Keratinocyte (primary cell): Measurements from ENCODE around the gene IL5RA. TPM values are rescaled to one million over a fixed set of nuclear protein-coding genes. Genes with fewer than 3 reads are reported as not detected.

Experiments used
- DNase-seq: peaks from one replicate; pipeline ENCODE4 v3.0.0-alpha.2; 2011; ENCODE audit warnings: low read depth, missing footprints, low spot score
- FAIRE-seq: peaks from 2 replicates; lab custom pipeline; 2011; peaks lifted over from hg19 to GRCh38; lab: Jason Lieb, UNC
- H2AFZ ChIP-seq: 2 replicates; pipeline ENCODE4 v1.6.0; 2012; ENCODE audit warnings: low read length, control low read depth, inconsistent platforms; ENCODE audit not compliant: control insufficient read depth
- H3K27ac ChIP-seq: 2 replicates; pipeline ENCODE4 v1.5.1; 2011; ENCODE audit warnings: low read length; ENCODE audit not compliant: control insufficient read depth, insufficient read depth
- H3K27me3 ChIP-seq: 3 replicates; pipeline ENCODE4 v1.6.0; 2011; ENCODE audit warnings: low read length; ENCODE audit not compliant: control insufficient read depth, insufficient read depth; ENCODE audit errors: extremely low read depth
- H3K36me3 ChIP-seq, 2 experiments: 2 replicates in 1 of 2; 3 replicates in 1 of 2; pipeline ENCODE4 v1.5.1; 2011; ENCODE audit warnings: low read length in 2 of 2, mild to moderate bottlenecking in 1 of 2; ENCODE audit not compliant: control insufficient read depth in 2 of 2, insufficient read depth in 2 of 2; ENCODE audit errors: extremely low read depth in 1 of 2
- H3K4me1 ChIP-seq: 3 replicates; pipeline ENCODE4 v1.5.1; 2011; ENCODE audit warnings: low read length; ENCODE audit not compliant: control insufficient read depth, insufficient read depth; ENCODE audit errors: extremely low read depth
- H3K4me2 ChIP-seq: 3 replicates; pipeline ENCODE4 v1.6.0; 2011; ENCODE audit warnings: low read depth, low read length; ENCODE audit not compliant: control insufficient read depth, insufficient read depth; ENCODE audit errors: extremely low read depth
- H3K4me3 ChIP-seq, 3 experiments: fragments of 200-600 bp in 1 of 3; sonication (generic) in 1 of 3; 2 replicates in 2 of 3; 3 replicates in 1 of 3; pipeline ENCODE4 v1.5.1; 2011 to 2016; ENCODE audit warnings: low read length in 3 of 3, mild to moderate bottlenecking in 3 of 3, control low read depth in 2 of 3, inconsistent platforms in 1 of 3, low read depth in 1 of 3, mixed read lengths in 1 of 3, mixed run types in 1 of 3, moderate library complexity in 1 of 3; ENCODE audit not compliant: control insufficient read depth in 2 of 3, insufficient read depth in 2 of 3; ENCODE audit errors: extremely low read depth in 1 of 3
- H3K79me2 ChIP-seq: 2 replicates; pipeline ENCODE4 v1.6.0; 2012; ENCODE audit warnings: low read length; ENCODE audit not compliant: control insufficient read depth, insufficient read depth
- H3K9ac ChIP-seq: 3 replicates; pipeline ENCODE4 v1.6.0; 2011; ENCODE audit warnings: low read length; ENCODE audit not compliant: control insufficient read depth, insufficient read depth; ENCODE audit errors: extremely low read depth
- H3K9me1 ChIP-seq: 3 replicates; pipeline ENCODE4 v1.6.0; 2011; ENCODE audit warnings: low read length; ENCODE audit not compliant: control insufficient read depth, insufficient read depth; ENCODE audit errors: extremely low read depth
- H3K9me3 ChIP-seq: 2 replicates; pipeline ENCODE4 v1.5.1; 2012; ENCODE audit warnings: low read depth, low read length; ENCODE audit not compliant: control insufficient read depth
- H4K20me1 ChIP-seq: 3 replicates; pipeline ENCODE4 v1.6.0; 2011; ENCODE audit warnings: low read length; ENCODE audit not compliant: control insufficient read depth, insufficient read depth; ENCODE audit errors: extremely low read depth
- EZH2 ChIP-seq: IDR thresholded peaks from one replicate; pipeline ENCODE4 v1.6.1; 2012; ENCODE audit warnings: inconsistent platforms, mild to moderate bottlenecking, low read length, moderate library complexity
- dilution Hi-C: fragments of 300-500 bp; cut with MboI; formaldehyde crosslinking; loops from one replicate; pipeline ENCODE4 v1.7.0; 2020; ENCODE audit warnings: low sequenced_read_pairs; ENCODE audit not compliant: extremely low pct_ligation_motif_present
- polyA plus RNA-seq, 5 experiments: library from polyadenylated mRNA; depleted of rRNA in 3 of 5; stranded (reverse) in 3 of 5; stranded (forward) in 1 of 5; unstranded in 1 of 5; fragments of >200 nt; gene quantifications; 1 replicate in 1 of 5; 2 replicates in 3 of 5; 3 replicates in 1 of 5; pipeline versions ENCODE4 v1.2.1 to v1.2.3, GENCODE V29; 2011 to 2012; ENCODE audit warnings: missing spikeins in 2 of 5, low read depth in 1 of 5, low replicate concordance in 1 of 5
- TF ChIP-seq, protein P1 (sequence below), 3 experiments: IDR thresholded peaks in 1 of 3; conservative IDR thresholded peaks in 1 of 3; optimal IDR thresholded peaks in 1 of 3; 2 replicates in 2 of 3; 3 replicates in 1 of 3; pipeline versions ENCODE3 to v1.5.1; 2011; ENCODE audit warnings: low read length in 3 of 3, mild to moderate bottlenecking in 3 of 3, moderate library complexity in 2 of 3, control low read depth in 1 of 3, inconsistent platforms in 1 of 3; ENCODE audit not compliant: insufficient read depth in 2 of 3; ENCODE audit errors: extremely low read depth in 1 of 3

Gene IL5RA
- polyA plus RNA-seq, 1 donor (not counting 4 experiments of a cell fraction or from before 2014, with no cell fraction given): not detected

DNA sequence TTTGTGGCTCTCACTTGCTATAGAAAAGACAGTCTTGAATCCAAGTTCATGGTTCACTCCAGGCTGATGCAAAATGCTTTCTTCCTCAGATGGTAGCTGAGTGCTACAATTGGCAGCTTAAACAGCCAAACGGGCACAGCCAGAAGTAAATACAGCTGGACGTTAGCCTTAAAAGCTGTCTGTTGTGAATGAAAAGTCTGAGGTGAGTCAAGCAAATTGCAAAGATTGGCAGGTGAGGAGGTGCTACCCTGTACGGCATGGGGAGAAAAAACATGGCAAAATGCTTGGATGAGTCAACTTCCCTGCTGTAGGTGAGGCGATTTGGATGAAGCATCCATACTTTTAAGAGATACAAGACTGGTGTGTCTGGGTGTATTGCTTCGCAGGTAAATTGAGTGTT is 40.5 kb downstream of the IL5RA start:
- no peaks in the 10 kb centered on the region for H3K27me3 ChIP-seq
- H3K4me1 ChIP-seq: no peaks in the 10 kb centered on the region
- no peaks in the 10 kb centered on the region for H3K9me3 ChIP-seq
- no peaks in the 10 kb centered on the region for H3K9me1 ChIP-seq
- dilution Hi-C loops: no loop called here
- TF ChIP-seq, protein P1, sequence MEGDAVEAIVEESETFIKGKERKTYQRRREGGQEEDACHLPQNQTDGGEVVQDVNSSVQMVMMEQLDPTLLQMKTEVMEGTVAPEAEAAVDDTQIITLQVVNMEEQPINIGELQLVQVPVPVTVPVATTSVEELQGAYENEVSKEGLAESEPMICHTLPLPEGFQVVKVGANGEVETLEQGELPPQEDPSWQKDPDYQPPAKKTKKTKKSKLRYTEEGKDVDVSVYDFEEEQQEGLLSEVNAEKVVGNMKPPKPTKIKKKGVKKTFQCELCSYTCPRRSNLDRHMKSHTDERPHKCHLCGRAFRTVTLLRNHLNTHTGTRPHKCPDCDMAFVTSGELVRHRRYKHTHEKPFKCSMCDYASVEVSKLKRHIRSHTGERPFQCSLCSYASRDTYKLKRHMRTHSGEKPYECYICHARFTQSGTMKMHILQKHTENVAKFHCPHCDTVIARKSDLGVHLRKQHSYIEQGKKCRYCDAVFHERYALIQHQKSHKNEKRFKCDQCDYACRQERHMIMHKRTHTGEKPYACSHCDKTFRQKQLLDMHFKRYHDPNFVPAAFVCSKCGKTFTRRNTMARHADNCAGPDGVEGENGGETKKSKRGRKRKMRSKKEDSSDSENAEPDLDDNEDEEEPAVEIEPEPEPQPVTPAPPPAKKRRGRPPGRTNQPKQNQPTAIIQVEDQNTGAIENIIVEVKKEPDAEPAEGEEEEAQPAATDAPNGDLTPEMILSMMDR (optimal IDR thresholded peaks at IDR 0.05 in 1 of 3, IDR thresholded peaks at IDR 0.05 in 1 of 3, conservative IDR thresholded peaks at IDR 0.05 in 1 of 3; ENCODE audit: extremely low read depth in 1 of 3, insufficient read depth in 2 of 3, low read length in 3 of 3): no peak
- TF ChIP-seq EZH2: no peak
- no peak for DNase-seq
- no peak overlapping the region for H2AFZ ChIP-seq
- no peak overlapping the region for H3K4me3 ChIP-seq
- H4K20me1 ChIP-seq: no peaks in the 10 kb centered on the region
- H3K9ac ChIP-seq: no peak overlapping the region
- no peaks in the 10 kb centered on the region for H3K36me3 ChIP-seq
- H3K79me2 ChIP-seq: no peaks in the 10 kb centered on the region
- H3K27ac ChIP-seq: no peak overlapping the region
- FAIRE-seq: no peak
- H3K4me2 ChIP-seq: no peak overlapping the region

DNA sequence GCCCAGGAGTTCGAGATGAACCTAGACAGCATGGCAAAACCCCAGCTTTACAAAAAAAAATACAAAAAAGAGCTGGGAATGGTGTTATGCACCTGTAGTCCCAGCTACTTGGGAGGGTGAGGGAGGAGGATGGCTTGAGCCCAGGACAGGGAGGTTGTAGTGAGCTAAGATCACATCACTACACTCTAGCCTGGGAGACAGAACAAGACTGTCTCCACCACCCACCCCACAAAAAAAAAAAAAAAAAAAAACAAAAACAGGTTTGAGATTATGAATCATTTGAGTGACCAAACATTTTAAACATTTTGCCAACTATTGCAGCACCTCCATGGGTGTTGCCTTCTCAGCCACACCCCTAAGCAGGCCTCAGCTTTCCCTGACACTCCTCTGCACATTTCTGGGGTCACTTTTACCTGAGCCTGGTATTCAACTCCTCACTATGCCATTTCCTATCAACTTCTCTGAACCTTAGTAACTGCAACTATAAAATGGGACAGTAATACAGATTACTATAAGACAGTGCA is 41.8 kb downstream of the IL5RA start:
- Histone ChIP-seq H3K9ac (no peak overlapping the region), H3K9me1 (no peaks in the 10 kb centered on the region), H3K27me3 (no peaks in the 10 kb centered on the region), H3K4me3 (no peak overlapping the region), H3K27ac (no peak overlapping the region), H2AFZ (no peak overlapping the region), H4K20me1 (no peaks in the 10 kb centered on the region), H3K36me3 (no peaks in the 10 kb centered on the region), H3K4me1 (no peaks in the 10 kb centered on the region), H3K9me3 (no peaks in the 10 kb centered on the region), H3K79me2 (no peaks in the 10 kb centered on the region), H3K4me2 (no peak overlapping the region)
- dilution Hi-C loops: no loop called here
- TF ChIP-seq, protein P1 (optimal IDR thresholded peaks at IDR 0.05 in 1 of 3, IDR thresholded peaks at IDR 0.05 in 1 of 3, conservative IDR thresholded peaks at IDR 0.05 in 1 of 3; ENCODE audit: extremely low read depth in 1 of 3, insufficient read depth in 2 of 3, low read length in 3 of 3): no peak
- no peak for TF ChIP-seq EZH2
- DNase-seq (no peak), FAIRE-seq (no peak)
